Activated naive CD4-positive, alpha-beta T cell treated with anti-CD3 and anti-CD28 coated beads, Interleukin-2, amount 10 ng/mL, durations not matched to agents 7 days and 5 days (primary cell): ENCODE measurements around the gene PIGO.

Source experiments
- CTCF ChIA-PET: fragments of 350-600 bp; sonication (Branson Sonifier 250); formaldehyde crosslinking; loops from one replicate; lab custom pipeline; 2021; ENCODE audit warnings: antibody characterized with exemption; lab: Charles Lee
- DNase-seq: peaks from one replicate; pipeline ENCODE4 v3.0.0-alpha.2; 2020
- H3K27ac Mint-ChIP-seq: one replicate; pipeline ENCODE4 v1.8.0; 2021; ENCODE audit warnings: mild to moderate bottlenecking, moderate library complexity, mixed read lengths
- H3K27me3 Mint-ChIP-seq: one replicate; pipeline ENCODE4 v1.8.0; 2021; ENCODE audit warnings: mild to moderate bottlenecking, mixed read lengths
- H3K36me3 Mint-ChIP-seq: one replicate; pipeline ENCODE4 v1.8.0; 2021; ENCODE audit warnings: mixed read lengths
- H3K4me1 Mint-ChIP-seq: one replicate; pipeline ENCODE4 v1.8.0; 2021; ENCODE audit warnings: mixed read lengths
- H3K4me3 Mint-ChIP-seq: one replicate; pipeline ENCODE4 v1.8.0; 2021; ENCODE audit warnings: mild to moderate bottlenecking, moderate library complexity, mixed read lengths
- H3K9me3 Mint-ChIP-seq: one replicate; pipeline ENCODE4 v1.8.0; 2021; ENCODE audit warnings: mixed read lengths

Gene PIGO

DNA sequence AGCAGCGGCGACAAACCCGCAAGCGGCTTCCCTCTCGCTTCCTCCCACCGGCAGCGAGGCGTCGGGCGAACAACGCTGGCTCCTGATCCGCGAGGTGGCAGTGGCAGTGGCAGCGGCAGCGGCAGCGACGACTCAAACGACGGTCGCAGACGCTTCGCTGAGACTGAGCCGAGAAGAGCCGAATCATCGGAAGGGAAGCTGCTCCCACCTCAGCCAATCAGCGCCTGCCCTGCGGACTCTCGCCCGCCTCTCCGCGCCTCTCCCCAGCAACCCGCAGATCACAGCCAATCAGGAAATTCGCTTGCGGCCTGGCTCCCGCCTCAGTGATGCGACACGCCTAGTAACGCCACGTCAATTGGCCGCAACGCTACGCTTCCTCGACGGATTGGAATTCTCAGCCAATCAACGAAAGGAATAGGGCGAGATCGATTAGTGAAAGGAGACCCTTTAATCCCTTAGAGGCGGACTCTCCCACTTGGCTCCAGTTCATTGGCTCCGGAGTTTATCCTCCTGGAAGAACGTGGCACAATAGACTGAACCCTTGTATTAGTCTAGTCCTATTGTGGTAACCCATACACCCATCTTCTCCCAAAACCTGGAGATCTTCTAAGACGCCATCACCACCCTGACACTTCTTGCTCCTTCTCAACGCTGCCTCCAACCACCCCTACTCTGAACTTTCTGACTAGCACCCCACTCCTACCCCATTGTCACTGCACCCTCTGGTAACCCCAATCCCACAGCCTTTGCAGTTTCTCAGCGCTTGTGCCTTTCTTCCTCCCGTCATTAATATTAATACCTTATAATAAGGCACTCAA lies 23.7 kb downstream of the PIGO start, which contains the start of gene VCP:
Gene VCP (minus strand): TSS at position 165 of the 818 bp plus-strand sequence. CDS start 272 bp downstream, outside the sequence.
- CTCF ChIA-PET: interaction anchor here (0.9 to 2.3 kb wide), 6 partner anchors 8 to 186 kb away, joined by 3 to 7 read pairs (median 4); partner anchors contain the start of gene PIGO
- Mint-ChIP-seq H3K36me3 (peaks cover 58% of the 10 kb centered on the region), H3K9me3 (no peaks in the 10 kb centered on the region), H3K27ac (peak within 1 kb of the TSS; percentile 97), H3K4me3 (peak within 1 kb of the TSS; percentile 90), H3K27me3 (no peaks in the 10 kb centered on the region), H3K4me1 (peaks cover 61% of the 10 kb centered on the region)
- peak; percentile 99 for DNase-seq

DNA sequence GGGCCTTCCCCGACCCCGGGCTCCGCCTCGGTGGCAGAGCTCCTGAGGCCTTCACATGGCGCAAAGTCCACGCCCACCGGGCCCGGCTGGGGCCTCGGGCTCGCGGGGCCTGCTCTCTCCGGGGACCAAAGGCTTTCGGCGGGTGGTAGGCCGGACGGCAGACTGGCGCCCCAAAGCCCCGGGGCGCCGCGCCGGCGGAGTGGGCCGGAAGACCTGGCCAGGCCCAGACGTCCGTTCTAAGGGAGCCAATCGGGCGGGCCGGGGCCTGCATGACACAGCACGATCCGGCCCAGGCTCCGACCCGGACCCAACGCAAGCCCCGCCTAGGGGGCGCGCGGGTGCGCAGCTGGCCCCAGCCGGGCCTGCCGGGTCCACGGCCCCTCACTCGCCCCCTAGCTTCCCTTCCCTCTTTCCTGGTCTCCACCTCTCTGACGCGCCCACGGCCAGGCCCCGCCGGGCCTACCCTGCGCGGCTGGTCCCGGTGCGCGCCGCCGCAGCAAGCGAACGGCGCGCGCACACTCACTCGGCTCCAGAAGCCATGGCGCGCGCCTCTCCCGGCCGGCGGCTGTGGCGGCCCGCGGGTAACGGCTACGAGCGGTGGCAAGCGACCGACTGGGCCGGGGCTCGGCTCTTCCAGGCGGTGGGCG lies 24.5 kb downstream of the PIGO start:
- H3K9me3 Mint-ChIP-seq: no peaks in the 10 kb centered on the region
- H3K36me3 Mint-ChIP-seq: peaks cover 58% of the 10 kb centered on the region
- DNase-seq: peak; percentile 79
- H3K4me3 Mint-ChIP-seq: peak overlapping the region; percentile 90
- H3K27ac Mint-ChIP-seq: peak overlapping the region; percentile 97
- H3K27me3 Mint-ChIP-seq: no peaks in the 10 kb centered on the region
- CTCF ChIA-PET: interaction anchor here (0.6 to 2.3 kb wide), 9 partner anchors 9 to 406 kb away, joined by 3 to 7 read pairs (median 4); partner anchors contain the start of gene PIGO
- H3K4me1 Mint-ChIP-seq: peaks cover 58% of the 10 kb centered on the region

DNA sequence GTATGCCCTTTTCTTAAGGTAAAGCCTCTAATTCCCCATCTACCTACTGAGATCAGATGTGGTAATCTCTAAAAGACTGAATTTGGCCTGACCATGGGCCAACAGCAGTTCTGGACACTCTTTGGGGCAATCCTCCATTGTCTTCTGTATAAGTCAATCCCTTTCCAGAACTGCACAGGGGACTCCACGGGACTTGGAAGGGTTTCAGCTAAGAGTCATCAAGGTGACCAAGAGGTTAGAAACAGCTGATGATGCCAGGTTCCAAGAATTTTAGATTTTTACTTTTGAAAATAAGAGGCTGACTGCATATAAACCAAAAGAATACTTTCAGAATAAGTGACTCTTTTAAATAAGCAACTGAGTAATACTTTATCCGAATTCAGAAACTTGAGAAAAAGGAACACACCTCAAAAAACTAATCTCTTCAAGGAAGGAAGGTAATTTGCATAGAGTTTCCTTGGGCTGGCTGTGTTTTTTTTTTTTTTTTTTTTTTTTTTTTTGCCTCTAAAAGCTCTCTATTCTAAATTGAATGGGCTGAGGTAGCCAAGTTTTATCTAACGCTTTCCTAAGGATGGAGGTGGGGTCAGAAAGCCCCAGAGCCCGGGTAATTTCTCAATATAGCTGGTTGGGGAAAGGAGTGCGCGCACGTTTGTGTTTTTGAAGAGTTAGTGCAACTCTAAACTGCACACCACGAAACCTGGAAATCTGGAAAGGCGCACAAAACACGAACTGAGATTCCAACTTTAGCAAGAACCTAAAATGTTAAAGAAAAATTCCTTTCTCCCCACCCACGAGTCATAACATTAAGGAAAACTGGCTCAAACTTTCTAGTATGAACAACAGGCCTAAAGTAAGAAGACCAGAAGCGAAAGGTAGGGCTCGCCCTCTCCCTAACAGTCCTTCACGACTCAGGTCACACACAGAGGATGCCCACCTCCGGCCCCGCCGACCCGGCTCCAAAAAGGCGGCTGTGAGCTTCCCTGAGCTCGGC lies 25.3 kb downstream of the PIGO start:
- H3K4me3 Mint-ChIP-seq: peak overlapping the region; percentile 90
- CTCF ChIA-PET: interaction anchor here (0.6 to 2.3 kb wide), 10 partner anchors 9 to 407 kb away, joined by 3 to 7 read pairs (median 4); partner anchors contain the start of gene PIGO
- H3K27me3 Mint-ChIP-seq: no peaks in the 10 kb centered on the region
- no peaks in the 10 kb centered on the region for H3K9me3 Mint-ChIP-seq
- H3K36me3 Mint-ChIP-seq: peaks cover 62% of the 10 kb centered on the region
- H3K27ac Mint-ChIP-seq: peak overlapping the region; percentile 97
- H3K4me1 Mint-ChIP-seq: peaks cover 56% of the 10 kb centered on the region
- no peak for DNase-seq

DNA sequence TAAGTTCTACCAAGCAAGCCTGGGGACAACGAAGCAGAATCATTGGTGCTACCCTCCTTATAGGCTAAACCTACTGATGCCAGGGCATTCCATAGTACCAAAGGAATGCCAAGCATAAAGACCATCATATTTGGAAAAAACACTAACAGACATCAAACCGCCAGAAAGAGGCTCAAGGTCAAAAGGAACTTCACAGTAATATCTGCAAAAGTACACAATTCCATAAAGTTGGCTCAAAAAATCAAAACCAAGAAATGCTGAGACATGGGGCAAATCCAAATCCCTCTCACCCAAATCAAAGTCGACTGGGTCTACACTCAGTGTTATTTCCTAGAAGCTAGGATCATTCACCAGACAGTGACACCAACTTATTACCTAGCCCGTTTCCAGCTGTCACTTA lies 27.4 kb downstream of the PIGO start:
- no peak for DNase-seq
- no peaks in the 10 kb centered on the region for H3K9me3 Mint-ChIP-seq
- H3K4me3 Mint-ChIP-seq: no peak overlapping the region
- H3K27me3 Mint-ChIP-seq: no peaks in the 10 kb centered on the region
- peak overlapping the region; percentile 69 for H3K27ac Mint-ChIP-seq
- peaks cover 48% of the 10 kb centered on the region for H3K4me1 Mint-ChIP-seq
- H3K36me3 Mint-ChIP-seq: peaks cover 58% of the 10 kb centered on the region
- CTCF ChIA-PET: no interaction called here

DNA sequence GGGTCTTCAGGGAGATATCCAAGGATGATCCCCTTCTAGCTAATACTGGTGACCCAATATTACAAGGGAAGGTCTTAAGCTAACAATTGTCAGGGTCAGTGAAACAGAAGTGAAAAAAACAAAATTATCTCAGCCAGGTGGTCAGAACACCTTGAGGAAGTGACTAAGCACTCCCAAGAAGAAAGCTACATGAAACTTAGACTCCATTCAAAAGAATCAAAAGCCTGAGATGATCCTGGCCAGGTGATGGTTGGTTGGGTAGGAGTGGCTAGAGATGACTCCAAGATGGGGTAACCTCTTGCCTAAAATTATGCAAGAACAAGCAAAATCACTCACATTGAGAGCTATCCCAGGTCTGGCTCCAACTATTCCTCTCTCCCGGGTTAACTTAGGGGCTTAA lies 29.3 kb downstream of the PIGO start:
- Mint-ChIP-seq H3K27me3 (no peaks in the 10 kb centered on the region), H3K36me3 (peaks cover 70% of the 10 kb centered on the region), H3K4me1 (peaks cover 37% of the 10 kb centered on the region), H3K27ac (no peak overlapping the region), H3K9me3 (no peaks in the 10 kb centered on the region), H3K4me3 (no peak overlapping the region)
- CTCF ChIA-PET: no interaction called here
- DNase-seq: no peak

DNA sequence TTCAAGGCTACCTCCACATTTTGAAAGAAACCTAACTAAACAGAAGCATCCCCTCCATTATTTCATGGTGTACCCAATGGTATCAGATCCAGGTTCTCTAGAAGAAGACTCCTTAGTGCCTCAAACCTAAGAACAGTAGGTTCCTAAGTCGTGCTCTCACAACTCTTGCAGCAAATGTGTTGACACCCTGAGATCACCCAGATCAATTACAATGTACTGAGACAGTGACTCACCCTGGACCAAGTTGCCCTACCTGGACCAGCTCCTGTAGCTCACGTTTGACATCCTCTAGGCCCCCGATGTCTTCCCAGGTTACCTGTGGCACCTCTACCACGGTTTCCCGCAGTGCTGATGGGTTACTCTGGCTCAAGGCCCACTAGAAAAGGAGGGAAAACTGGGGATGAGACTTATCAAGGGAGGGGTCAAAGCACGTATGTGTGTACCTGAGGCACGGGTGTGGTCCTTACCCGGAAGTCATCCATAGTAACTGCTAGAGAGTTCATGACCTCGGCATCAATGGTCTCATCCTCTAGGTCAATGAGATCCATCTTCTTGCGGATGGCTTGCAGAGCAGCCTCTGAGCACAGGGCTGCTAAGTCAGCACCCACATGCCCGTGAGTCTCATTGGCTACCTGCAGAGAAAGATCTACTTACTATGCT lies 35.7 kb downstream of the PIGO start:
- Mint-ChIP-seq H3K36me3 (peaks cover 81% of the 10 kb centered on the region), H3K4me3 (no peak overlapping the region), H3K4me1 (no peaks in the 10 kb centered on the region)

DNA sequence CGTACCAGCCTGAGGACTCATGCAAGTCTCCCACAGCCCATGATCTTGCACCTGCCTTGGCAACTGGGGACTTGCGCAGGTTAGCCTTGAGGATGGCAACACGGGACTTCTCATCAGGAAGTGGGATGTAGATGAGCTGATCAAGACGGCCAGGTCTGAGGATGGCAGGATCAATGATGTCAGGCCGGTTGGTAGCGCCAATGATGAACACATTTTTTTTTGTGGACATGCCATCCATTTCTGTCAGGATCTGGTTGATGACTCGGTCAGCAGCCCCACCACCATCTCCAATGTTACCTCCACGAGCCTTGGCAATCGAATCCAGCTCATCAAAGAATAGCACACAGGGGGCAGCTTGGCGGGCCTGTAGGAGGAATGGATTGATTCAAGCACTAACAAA lies 37.0 kb downstream of the PIGO start:
- no peak for DNase-seq
- Mint-ChIP-seq H3K36me3 (peaks cover 81% of the 10 kb centered on the region), H3K4me1 (no peaks in the 10 kb centered on the region), H3K4me3 (no peak overlapping the region), H3K27ac (peak overlapping the region; percentile 15), H3K27me3 (no peaks in the 10 kb centered on the region), H3K9me3 (no peaks in the 10 kb centered on the region)
- CTCF ChIA-PET: interaction anchor here (1.6 kb wide), 1 partner anchor 8 kb away, joined by 4 read pairs; no protein-coding TSS in a partner anchor

More for the DNA sequence above, 35.7 kb downstream of the PIGO start:
- H3K27me3 Mint-ChIP-seq: no peaks in the 10 kb centered on the region
- CTCF ChIA-PET: interaction anchor here (1.0 to 1.6 kb wide), 2 partner anchors 9 to 161 kb away, joined by 3 to 4 read pairs; no protein-coding TSS in a partner anchor
- no peak overlapping the region for H3K27ac Mint-ChIP-seq
- no peak for DNase-seq
- H3K9me3 Mint-ChIP-seq: no peaks in the 10 kb centered on the region

DNA sequence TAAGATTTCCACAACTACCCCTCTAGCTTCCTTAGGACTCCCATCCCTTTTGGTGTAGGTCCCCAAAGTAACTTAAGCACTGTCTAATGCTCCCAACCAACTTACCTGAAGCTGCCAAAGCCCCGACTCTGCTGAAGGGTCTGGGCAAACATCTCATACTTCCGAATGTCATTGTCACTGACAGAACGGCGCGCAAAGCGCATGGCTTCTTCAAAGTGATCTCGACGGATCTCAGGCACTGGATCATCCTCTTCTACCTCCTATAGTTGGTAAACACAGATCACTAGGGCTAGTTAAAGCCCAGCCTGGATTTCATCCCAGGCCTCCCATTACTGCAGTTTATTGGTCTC lies 39.1 kb downstream of the PIGO start:
- Mint-ChIP-seq H3K4me3 (no peak overlapping the region), H3K36me3 (peaks cover 75% of the 10 kb centered on the region), H3K4me1 (no peaks in the 10 kb centered on the region), H3K9me3 (no peaks in the 10 kb centered on the region), H3K27ac (no peak overlapping the region), H3K27me3 (no peaks in the 10 kb centered on the region)
- CTCF ChIA-PET: interaction anchor here (0.7 kb wide), 1 partner anchor 14 kb away, joined by 3 read pairs; no protein-coding TSS in a partner anchor
- DNase-seq: no peak

DNA sequence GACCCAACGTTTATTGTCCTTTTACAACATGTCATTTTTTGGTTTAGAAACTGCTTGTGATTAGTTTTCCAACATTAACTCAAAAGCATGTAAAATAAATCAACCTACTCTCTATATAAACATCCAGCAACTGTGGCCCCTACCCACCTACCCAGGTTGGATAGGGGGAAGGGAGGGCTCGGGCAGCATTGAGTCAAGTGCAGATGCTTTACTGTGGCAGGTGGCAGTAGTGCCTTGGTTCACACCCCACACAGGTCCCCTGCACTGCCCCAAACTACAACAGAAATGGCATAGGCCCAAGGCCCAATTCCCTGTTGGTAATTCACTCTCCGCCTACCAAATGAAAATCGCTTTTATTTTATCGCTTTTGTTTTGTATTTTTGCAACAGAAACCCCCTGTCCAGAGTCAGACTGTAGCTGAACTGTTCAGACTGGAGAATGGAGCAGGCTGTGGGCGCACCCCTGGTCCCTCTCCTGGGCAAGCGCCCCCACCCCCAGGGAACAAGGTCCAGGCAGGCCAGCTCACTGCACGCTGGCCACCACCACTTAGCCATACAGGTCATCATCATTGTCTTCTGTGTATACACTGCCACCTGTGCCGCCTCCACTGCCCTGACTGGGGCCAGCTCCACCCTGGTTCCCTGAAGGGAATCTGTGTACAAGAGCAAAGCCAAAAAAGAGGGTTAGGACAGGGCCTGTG lies 39.7 kb downstream of the PIGO start:
- Mint-ChIP-seq H3K27ac (no peak overlapping the region), H3K36me3 (peaks cover 71% of the 10 kb centered on the region), H3K4me3 (no peak overlapping the region), H3K27me3 (no peaks in the 10 kb centered on the region), H3K4me1 (no peaks in the 10 kb centered on the region), H3K9me3 (no peaks in the 10 kb centered on the region)
- no peak for DNase-seq
- CTCF ChIA-PET: interaction anchor here (0.7 to 1.3 kb wide), 2 partner anchors 15 to 157 kb away, joined by 3 to 4 read pairs; no protein-coding TSS in a partner anchor

DNA sequence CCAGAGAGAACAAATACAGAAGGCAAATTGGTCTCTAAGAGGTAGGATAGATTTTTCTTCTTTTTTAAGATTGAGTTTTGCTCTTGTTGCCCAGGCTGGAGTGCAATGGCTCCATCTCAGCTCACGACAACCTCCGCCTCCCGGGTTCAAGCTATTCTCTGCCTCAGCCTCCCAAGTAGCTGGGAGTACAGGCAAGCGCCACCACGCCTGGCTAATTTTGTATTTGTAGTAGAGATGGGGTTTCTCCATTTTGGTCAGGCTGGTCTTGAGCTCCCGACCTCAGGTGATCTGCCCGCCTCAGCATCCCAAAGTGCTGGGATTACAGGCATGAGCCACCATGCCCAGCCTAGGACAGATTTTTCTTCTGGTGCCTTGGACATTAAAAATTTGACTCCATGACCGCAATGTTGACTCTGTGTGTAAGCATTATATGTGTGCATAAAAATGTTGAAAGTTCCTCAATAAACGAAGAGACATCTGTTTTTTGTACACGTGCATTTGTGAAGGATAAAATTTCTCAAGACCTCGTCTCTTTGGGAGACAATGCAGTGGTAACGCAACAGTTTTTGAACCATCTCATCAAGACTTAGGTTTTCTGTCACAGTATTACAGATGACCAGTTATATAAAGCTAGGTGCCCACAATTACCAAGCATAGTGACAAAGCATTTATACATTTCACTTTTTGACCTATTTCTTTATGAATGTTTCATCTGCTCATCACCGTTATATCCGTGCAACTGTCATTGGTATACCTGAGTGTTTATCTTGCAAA lies 41.3 kb downstream of the PIGO start:
- H3K4me1 Mint-ChIP-seq: no peaks in the 10 kb centered on the region
- CTCF ChIA-PET: interaction anchor here (0.6 kb wide), 1 partner anchor 27 kb away, joined by 3 read pairs; no protein-coding TSS in a partner anchor
- H3K27me3 Mint-ChIP-seq: no peaks in the 10 kb centered on the region
- DNase-seq: no peak
- H3K36me3 Mint-ChIP-seq: peaks cover 61% of the 10 kb centered on the region
- H3K27ac Mint-ChIP-seq: peak overlapping the region; percentile 55
- H3K4me3 Mint-ChIP-seq: no peak overlapping the region
- no peaks in the 10 kb centered on the region for H3K9me3 Mint-ChIP-seq

DNA sequence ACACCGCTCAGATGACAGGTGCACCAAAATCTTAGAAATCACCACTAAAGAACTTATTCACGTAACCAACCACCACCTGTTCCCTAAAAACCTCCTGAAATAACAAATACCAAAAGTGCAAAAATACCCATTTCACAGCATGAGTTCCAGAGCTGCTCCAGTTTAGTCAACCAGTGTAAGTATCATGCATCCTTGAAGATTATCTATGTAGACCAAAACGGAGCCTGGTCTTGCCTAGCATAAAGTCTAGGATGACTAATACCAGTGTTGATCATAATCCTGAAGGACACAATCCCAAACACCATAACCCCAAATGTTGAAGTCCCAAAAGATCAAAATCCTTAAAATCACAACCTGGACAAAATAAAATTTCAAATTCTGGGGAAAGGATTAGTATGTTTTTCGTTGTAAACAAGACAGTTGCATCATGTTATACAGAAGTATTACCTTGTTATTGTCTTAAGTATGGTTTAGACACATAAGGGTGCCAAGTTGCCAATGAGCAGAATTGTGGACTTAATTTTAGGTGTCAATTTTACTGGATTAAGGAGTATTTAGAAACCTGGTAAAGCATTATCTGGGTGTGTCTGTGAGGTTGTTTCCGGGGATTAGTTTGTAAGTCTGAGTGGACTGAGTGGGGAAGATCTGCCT lies 42.1 kb downstream of the PIGO start:
- Mint-ChIP-seq H3K36me3 (peaks cover 53% of the 10 kb centered on the region), H3K27ac (no peak overlapping the region), H3K4me3 (no peak overlapping the region), H3K9me3 (no peaks in the 10 kb centered on the region), H3K27me3 (no peaks in the 10 kb centered on the region), H3K4me1 (no peaks in the 10 kb centered on the region)
- CTCF ChIA-PET: interaction anchor here (1.1 kb wide), 1 partner anchor 155 kb away, joined by 3 read pairs; no protein-coding TSS in a partner anchor
- DNase-seq: no peak
